Measurements from ENCODE around the gene PSPN. TPM values are rescaled to one million over a fixed set of nuclear protein-coding genes. Genes with fewer than 3 reads are reported as not detected.
A peak's percentile ranks its signal among the peaks of the same experiment; 100 is the strongest.

The PSPN gene
- total RNA-seq, 2 donors from 2014 or later = 0.82 to 0.98 TPM

DNA sequence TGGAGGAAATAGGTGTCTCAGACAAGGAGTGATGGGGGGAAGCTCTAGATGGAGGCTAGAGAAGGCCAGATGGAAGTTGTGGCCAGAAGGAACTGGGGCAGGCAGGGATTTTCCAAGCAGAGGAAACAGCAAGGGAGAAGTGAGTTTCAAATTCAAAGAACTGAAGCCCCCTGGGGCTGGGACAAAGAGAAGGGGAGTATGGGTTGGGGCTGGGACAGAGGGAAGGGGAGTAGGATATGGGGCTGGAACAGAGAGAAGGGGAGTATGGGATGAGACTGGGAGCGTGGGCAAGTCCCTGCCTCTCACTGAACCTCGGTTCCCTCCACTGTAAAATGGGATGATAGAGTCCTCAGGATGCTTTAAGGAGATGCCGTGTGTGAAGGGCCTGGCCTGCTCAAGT is 19.1 kb upstream of the PSPN start:
- Histone ChIP-seq H3K4me1 (peaks cover 0 to 20% of the 10 kb centered on the region in 2 donors), H3K9me3 (no peaks in the 10 kb centered on the region), H3K27me3 (no peaks in the 10 kb centered on the region), H3K36me3 (peaks cover 15% of the 10 kb centered on the region), H3K27ac (no peak overlapping the region), H3K4me3 (no peak overlapping the region)
- no peak for DNase-seq (ENCODE audit: low spot score)
- TF ChIP-seq CTCF (IDR thresholded peaks at IDR 0.05) = no peak

DNA sequence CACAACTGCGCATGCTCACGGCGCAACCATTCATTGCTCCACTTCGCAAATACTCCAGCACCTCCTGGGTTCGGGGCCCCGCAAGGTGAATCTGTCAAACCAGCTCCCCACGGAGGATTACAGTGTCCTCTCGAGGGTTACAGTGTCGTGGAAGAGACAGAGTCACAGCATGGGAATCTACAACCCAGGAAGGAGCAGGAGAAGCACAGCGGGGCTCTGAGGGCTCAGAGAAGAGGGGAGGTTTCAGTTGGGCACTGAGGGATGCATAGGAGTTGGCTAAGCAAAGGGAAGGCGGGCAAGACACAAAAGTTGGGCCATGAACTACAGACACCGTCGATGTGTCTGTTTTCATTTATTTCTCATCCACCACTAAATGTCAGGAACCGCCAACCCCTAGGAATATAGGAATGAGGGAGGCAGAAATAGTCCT is 18.3 kb upstream of the PSPN start:
- H3K27me3 ChIP-seq = no peaks in the 10 kb centered on the region
- no peak for DNase-seq (ENCODE audit: low spot score)
- H3K27ac ChIP-seq = peak overlapping the region; percentile 95 to 97
- peaks cover 0 to 20% of the 10 kb centered on the region in 2 donors for H3K4me1 ChIP-seq
- H3K4me3 ChIP-seq = peak overlapping the region; percentile 76 to 89
- H3K9me3 ChIP-seq = no peaks in the 10 kb centered on the region
- peaks cover 23% of the 10 kb centered on the region for H3K36me3 ChIP-seq
- no peak for TF ChIP-seq CTCF (IDR thresholded peaks at IDR 0.05)

DNA sequence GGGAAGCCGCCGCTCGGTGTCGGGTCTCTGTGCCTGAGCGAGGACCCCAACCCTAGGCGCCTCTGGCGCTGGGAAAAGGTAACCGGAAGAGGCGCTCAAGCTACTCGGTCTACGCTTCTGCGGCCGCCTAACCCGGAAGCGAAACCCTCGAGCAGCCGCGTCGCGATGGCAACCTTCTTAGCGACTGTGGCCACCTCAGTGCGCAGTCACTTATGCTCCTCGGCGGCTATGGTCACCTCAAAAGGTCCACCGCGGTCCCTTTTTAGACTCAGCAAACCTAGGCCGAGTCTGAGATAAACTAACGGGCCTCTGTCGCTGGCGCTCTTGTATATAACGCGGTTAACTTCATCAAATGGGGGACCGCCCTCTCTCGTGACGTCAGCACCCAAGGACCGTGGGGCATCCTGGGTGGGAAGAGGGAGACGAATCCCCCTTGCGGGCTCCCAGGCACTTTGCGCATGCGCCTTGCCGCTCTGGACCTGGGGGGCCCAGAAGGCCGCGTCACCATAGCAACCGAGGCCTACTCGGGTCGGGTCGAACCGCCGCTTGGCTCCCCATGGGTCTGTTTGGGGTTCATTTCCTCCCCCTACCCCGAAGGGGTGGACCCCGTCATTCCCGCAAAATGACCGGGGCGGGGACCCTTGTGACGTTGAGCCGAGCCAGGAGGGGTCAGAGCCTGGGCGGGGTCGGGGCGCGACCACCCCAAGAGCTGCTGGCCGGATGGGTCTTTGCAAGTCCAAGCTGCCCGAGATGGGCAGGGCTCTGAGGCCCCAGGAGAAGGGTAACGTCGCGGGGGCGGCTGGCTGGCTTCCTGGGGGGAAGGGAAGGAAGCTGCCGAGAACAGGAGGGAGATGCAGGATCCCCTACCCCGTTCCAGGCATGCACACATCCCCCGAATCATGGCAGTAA is 17.6 kb upstream of the PSPN start, which contains the start of gene GTF2F1:
Gene GTF2F1 (minus strand): TSS at position 91 of the 909 bp plus-strand sequence. CDS start 169 bp downstream, outside the sequence.
- Histone ChIP-seq H3K9me3 (no peaks in the 10 kb centered on the region), H3K27ac (peak within 1 kb of the TSS; percentile 95 to 97), H3K27me3 (no peaks in the 10 kb centered on the region), H3K4me1 (peaks cover 0 to 20% of the 10 kb centered on the region in 2 donors), H3K36me3 (peaks cover 30% of the 10 kb centered on the region), H3K4me3 (peak within 1 kb of the TSS; percentile 76 to 89)
- peak; percentile 95 for DNase-seq (ENCODE audit: low spot score)
- TF ChIP-seq CTCF (IDR thresholded peaks at IDR 0.05) = peak in 1 of 2 donors; percentile 30

DNA sequence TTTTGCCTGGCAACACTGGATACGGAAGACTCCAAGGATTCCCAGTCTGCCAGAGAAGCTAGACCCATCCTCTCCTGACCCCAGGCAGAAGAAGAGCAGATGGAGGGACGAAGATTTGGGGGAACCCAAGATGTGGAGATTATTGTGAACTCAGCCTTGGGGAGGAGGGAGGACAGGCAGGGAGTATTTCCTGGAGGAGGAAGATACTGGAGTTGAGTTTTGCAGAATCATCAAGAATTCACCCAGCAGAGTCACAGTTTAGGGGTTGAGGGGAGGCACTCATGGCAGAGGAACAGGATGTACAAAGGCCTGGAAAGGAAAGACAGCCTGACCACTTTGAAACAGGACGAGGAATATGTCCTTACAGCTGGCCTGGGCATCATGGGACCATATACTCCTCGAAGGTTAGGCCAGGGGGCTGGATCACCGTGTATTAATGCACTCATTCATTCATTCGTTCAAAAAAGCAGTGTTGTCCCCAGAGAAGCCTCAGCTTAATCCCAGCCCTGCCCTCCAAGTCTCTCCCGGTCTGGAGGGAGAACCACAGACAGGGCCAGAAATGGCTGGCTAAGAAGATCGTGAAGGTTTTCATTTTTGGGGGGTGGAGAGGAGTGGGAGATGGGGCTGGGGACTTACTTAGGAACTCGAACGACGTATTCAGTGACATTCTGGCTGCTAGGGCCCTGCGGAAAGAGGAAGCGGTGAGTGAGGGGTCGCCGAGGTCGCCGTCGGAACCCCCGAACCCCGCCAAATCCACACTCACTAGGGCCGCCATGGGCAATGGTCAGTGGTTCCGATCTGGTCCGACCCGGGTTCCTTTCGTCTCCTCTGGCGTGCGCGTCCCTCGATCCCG is 16.7 kb upstream of the PSPN start:
- peaks cover 0 to 20% of the 10 kb centered on the region in 2 donors for H3K4me1 ChIP-seq
- TF ChIP-seq CTCF (IDR thresholded peaks at IDR 0.05) = no peak
- peak overlapping the region; percentile 95 to 97 for H3K27ac ChIP-seq
- peak overlapping the region; percentile 76 to 89 for H3K4me3 ChIP-seq
- H3K36me3 ChIP-seq = peaks cover 39% of the 10 kb centered on the region
- no peaks in the 10 kb centered on the region for H3K27me3 ChIP-seq
- no peak for DNase-seq (ENCODE audit: low spot score)
- no peaks in the 10 kb centered on the region for H3K9me3 ChIP-seq

DNA sequence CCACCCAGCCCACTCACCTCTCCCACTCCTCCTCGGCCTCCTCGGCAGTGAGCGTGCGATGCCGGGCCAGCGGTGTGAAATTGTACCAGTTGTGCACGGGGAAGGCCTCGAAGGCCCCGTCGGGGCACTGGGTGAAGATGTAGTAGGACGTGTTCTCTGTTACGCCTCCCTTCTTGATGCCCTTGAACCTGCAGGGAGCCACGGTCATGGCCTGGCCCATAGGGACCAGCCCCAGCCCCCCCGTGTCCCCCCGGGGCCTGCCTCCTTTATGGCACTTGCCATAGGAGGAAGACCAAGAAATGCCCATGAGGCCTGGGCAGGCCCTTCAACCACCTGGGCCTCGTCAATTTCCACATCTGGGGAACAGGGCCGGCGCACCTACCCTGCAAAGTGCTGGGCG is 11.6 kb upstream of the PSPN start:
- TF ChIP-seq CTCF (IDR thresholded peaks at IDR 0.05) = no peak
- Histone ChIP-seq H3K27ac (no peak overlapping the region), H3K4me3 (no peak overlapping the region), H3K27me3 (no peaks in the 10 kb centered on the region), H3K4me1 (peaks cover 0 to 8% of the 10 kb centered on the region in 2 donors), H3K36me3 (peaks cover 70% of the 10 kb centered on the region), H3K9me3 (no peaks in the 10 kb centered on the region)
- DNase-seq (ENCODE audit: low spot score) = no peak

Measured in right atrium auricular region (tissue), 2 donors.